Tibial nerve (tissue), 3 donors: ENCODE results near the gene BRIP1.

Source experiments
- CTCF ChIP-seq, 5 experiments: fragments of 200-600 bp in 3 of 5; fragments of 450-650 bp in 2 of 5; sonication (generic) in 3 of 5; IDR thresholded peaks; one replicate each; pipeline ENCODE4 v1.5.1; 2016 to 2019; ENCODE audit warnings: antibody characterized with exemption in 5 of 5, mild to moderate bottlenecking in 3 of 5, moderate library complexity in 2 of 5
- POLR2A ChIP-seq, 2 donors: fragments of 450-650 bp; IDR thresholded peaks; one replicate each; pipeline ENCODE4 v1.6.1; 2017; ENCODE audit warnings: antibody characterized with exemption in 2 of 2, mild to moderate bottlenecking in 2 of 2, moderate library complexity in 2 of 2

- no peak for TF ChIP-seq POLR2A (IDR thresholded peaks at IDR 0.05)
- no peak for TF ChIP-seq CTCF (IDR thresholded peaks at IDR 0.05)
Measured at GRCh38 chr17:61836266-61837174, 26.8 kb downstream of the BRIP1 start.
